ENCODE measurements around the gene CPA1.

The CPA1 gene

GRCh38 chr7:130379921-130380860 lies at the start of gene CPA1:
CPA1 (plus strand) TSS chr7:130380494; CDS start chr7:130380521, 27 bp downstream.
- no peak for DNase-seq

GRCh38 chr7:130332259-130333053 lies 47.8 kb upstream of the CPA1 start:
- no peak for DNase-seq

GRCh38 chr7:130333832-130334231 lies 46.5 kb upstream of the CPA1 start:
- DNase-seq: no peak

GRCh38 chr7:130334274-130334673 lies 46.0 kb upstream of the CPA1 start:
- DNase-seq: no peak

GRCh38 chr7:130337410-130337971 lies 42.8 kb upstream of the CPA1 start:
- no peak for DNase-seq

- no peak for DNase-seq
Observed at GRCh38 chr7:130338233-130338632, 42.1 kb upstream of the CPA1 start.

- no peak for DNase-seq
Observed at GRCh38 chr7:130341882-130342281, 38.4 kb upstream of the CPA1 start.

GRCh38 chr7:130342701-130343380 lies 37.5 kb upstream of the CPA1 start:
- DNase-seq: no peak

- no peak for DNase-seq
Observed at GRCh38 chr7:130344271-130344866, 35.9 kb upstream of the CPA1 start, which contains the start of gene CPA5. CPA5 (plus strand) TSS chr7:130344816; CDS start chr7:130346486, 1,670 bp downstream.

GRCh38 chr7:130345136-130345535 lies 35.2 kb upstream of the CPA1 start:
- no peak for DNase-seq

- no peak for DNase-seq
Observed at GRCh38 chr7:130345725-130346124, 34.6 kb upstream of the CPA1 start.

- DNase-seq: no peak
Observed at GRCh38 chr7:130346177-130346905, 34.0 kb upstream of the CPA1 start.

- DNase-seq: no peak
Observed at GRCh38 chr7:130346941-130347340, 33.4 kb upstream of the CPA1 start.

- no peak for DNase-seq
Observed at GRCh38 chr7:130349911-130350782, 30.1 kb upstream of the CPA1 start.

- no peak for DNase-seq
Observed at GRCh38 chr7:130350945-130351790, 29.1 kb upstream of the CPA1 start.

- DNase-seq: no peak
Observed at GRCh38 chr7:130351791-130352090, 28.6 kb upstream of the CPA1 start.

GRCh38 chr7:130352194-130353074 lies 27.9 kb upstream of the CPA1 start:
- no peak for DNase-seq

GRCh38 chr7:130353196-130353595 lies 27.1 kb upstream of the CPA1 start:
- no peak for DNase-seq
